Forelimb muscle (tissue), 1 donor: ENCODE data around the gene WNK2. TPM values are rescaled to one million over a fixed set of nuclear protein-coding genes. Genes with fewer than 3 reads are reported as not detected.

Experiments used
- DNase-seq: peaks from one replicate; pipeline ENCODE4 v3.0.0-alpha.2; 2013; ENCODE audit warnings: low read depth
- polyA plus RNA-seq: library from polyadenylated mRNA; unstranded; fragments of 120-200 nt; gene quantifications from one replicate; pipeline ENCODE4 v1.2.1, GENCODE V29; 2013; ENCODE audit not compliant: insufficient read length

Gene WNK2
- polyA plus RNA-seq, 1 donor, result 16.4 TPM

DNA sequence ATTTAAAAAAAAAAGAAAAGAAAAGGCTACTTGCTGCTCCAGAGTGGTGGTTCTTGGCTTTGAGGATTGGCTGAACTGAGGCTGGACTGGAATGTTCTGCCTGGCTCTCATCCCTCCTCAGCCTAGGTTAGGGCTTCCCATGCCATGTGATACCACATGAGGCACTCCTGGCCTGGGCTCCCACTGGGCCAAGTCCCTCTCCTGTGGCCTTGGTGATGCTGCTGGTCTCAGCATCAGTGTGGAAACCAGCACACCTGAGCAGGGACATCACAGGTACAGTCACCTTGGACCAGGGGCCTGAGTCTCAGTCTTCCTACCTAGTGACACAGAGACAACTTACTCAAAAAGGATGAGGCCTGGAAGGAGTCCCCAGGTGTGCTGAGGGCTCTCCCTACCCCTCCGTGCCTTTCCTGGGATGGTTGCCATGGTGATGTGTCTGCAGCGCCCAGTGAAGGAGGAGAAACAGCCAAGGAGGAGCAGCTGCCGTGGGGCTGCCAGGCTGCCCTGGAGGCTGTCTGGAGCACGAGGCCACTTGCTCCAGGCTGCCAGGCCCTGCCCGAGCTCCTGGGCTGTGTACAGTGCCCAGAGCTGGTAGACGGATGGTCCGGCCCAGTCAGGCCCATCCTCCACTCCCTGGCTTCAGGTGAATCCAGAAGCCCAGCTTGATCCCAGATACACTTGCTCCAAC lies 71.0 kb downstream of the WNK2 start:
- no peak for DNase-seq

DNA sequence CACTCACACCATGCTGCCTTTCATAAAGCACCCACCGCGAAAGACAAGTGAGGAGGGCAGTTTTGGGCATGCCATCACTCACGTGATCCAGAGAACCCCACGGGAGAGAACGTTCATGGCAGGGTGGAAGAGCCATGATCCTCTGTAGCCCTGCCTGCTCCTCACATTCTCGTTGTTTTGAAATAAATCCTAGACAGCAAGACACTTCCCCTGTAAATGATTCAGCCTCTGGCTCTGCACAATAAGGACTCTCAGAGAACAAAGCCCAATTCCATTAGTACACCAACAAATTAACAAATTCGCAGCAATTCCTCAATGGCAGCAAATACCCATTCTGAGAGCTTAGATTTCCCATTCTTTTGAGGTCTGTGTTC lies 71.5 kb downstream of the WNK2 start:
- no peak for DNase-seq

DNA sequence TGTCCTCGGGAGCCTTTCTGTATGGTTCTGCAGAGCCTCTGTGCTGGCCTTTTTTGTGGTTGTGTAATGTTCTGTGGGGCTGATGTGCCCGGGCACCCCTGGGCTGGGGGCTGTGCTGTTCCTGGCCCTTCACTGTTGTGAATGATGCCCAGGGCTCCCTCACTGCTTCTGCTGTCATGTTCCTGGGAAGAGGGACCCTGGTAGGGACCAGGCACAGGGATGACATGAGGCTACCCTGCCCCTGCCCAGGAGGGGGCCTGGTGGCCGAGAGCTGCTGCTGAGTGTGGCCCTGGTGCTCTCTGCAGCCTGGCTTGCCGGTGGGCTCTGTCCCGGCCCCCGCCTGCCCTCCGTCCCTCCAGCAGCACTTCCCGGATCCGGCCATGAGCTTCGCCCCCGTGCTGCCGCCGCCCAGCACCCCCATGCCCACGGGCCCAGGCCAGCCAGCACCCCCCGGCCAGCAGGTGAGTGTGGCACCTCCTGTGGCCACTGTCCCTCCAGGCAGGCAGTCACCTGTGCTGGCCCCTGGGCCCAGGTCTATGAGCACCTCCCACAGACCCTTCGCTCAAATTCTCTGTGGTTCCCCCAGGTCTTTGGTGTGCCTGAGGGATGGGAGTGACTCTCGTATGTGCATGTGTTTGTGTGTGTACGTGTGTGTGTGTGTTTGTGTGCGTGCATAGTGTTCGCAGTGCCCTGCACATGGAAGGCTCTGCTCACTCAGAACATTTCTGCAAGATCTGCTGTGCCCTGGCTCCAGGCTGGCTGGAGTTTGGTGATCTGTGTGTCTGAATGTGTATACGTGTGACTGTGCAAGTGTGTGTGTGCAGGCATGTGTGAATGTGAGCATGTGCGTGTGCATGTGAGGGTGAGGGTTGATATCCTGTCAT lies 72.3 kb downstream of the WNK2 start:
- DNase-seq, result no peak

DNA sequence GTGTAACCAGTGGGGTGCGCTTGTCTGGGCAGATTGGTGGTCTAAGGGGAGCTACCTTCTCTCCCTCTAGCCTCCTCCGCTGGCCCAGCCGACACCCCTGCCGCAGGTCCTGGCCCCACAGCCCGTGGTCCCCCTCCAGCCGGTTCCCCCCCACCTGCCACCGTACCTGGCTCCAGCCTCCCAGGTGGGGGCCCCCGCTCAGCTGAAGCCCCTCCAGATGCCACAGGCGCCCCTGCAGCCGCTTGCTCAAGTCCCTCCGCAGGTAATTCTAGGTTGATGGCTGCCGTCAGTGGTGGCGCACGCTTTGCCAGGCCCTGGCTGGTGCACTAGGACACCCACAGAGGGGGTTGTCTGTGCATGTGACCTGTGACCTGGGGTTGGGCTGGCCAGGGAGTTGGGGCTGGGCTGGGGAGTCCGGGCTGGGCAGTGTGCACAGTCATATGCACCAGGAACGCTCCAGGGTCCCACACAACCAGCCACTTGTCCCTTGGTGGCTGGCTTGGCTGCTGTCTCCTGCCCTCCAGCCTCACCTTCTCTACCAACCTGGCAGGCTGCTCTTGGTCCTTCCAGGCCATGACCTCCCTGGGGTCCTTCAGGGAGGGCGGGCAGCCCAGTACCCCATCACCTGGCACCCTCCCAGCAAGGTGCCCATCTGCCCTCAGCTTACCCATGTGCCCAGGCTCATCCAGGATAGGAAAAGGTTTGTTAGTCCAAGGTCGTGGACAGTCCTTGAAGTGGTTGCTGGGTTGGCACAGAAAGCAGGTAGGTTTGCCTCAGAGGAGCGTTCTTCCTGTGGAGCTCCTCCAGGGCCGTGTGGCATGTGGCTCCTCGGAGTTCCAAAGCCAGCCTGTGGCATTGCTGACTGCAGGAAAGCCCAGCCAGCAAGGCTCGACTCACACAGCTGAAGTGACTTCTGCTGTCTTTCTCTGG lies 73.2 kb downstream of the WNK2 start:
- DNase-seq, result no peak

DNA sequence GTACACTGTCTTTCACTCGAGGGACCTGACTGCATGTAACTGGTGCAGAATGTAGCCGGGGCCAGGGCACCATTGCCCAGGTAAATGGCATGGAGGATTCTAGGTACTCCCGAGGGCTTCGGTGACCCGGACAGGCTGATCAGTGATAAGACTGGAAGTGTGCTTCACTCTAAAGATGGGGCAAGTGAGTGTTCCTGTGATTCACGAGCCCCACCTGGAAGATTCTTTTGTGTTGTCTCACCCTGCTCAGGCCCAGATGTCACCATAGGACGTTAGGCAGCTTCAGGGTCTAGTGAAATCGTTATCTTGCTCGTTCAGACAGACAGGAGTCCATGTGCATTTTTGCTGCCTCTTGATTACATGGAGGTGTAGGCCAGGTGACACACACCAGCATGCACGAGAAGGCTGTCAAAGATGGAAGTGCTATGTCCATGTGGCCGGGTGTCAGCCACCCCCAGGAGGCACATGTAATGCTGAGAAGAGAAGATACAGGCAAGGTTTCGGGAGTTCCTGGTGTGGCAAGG lies 73.9 kb downstream of the WNK2 start:
- DNase-seq, result no peak

DNA sequence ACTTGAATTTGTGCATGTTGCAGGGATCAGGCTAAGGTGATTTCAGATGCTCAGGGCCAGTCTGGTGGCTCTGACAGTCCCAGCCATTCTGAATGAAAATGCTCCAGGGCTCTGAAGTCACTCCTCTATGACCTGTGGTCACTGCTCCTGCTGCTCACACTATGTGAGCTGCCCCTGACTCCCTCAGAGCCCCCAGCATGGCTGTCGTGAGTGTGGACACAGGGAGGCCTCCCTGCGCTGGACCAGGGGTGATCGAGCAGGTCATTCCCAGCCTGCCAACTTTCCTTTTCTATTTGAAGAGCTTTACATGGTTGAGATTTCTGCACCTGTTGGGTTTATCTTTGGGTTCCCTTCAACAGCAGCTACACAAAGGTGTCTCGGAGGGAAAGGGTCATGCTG lies 74.5 kb downstream of the WNK2 start:
- DNase-seq, result no peak

DNA sequence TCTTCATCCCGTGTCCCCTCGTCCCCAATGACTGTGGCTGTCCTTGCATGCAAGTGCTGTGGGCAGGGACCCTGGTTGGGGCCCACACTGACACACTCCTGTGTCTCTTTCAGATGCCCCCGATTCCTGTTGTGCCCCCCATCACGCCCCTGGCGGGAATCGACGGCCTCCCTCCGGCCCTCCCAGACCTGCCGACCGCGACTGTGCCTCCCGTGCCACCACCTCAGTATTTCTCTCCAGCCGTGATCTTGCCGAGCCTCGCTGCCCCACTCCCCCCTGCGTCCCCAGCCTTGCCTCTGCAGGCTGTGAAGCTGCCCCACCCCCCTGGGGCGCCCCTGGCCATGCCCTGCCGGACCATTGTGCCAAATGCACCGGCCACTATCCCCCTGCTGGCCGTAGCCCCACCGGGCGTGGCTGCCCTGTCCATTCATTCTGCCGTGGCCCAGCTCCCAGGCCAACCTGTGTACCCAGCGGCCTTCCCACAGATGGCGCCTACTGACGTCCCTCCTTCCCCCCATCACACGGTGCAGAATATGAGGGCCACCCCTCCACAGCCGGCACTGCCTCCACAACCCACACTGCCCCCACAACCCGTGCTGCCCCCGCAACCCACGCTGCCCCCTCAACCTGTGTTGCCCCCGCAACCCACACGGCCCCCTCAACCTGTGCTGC lies 75.0 kb downstream of the WNK2 start:
- DNase-seq, result no peak

DNA sequence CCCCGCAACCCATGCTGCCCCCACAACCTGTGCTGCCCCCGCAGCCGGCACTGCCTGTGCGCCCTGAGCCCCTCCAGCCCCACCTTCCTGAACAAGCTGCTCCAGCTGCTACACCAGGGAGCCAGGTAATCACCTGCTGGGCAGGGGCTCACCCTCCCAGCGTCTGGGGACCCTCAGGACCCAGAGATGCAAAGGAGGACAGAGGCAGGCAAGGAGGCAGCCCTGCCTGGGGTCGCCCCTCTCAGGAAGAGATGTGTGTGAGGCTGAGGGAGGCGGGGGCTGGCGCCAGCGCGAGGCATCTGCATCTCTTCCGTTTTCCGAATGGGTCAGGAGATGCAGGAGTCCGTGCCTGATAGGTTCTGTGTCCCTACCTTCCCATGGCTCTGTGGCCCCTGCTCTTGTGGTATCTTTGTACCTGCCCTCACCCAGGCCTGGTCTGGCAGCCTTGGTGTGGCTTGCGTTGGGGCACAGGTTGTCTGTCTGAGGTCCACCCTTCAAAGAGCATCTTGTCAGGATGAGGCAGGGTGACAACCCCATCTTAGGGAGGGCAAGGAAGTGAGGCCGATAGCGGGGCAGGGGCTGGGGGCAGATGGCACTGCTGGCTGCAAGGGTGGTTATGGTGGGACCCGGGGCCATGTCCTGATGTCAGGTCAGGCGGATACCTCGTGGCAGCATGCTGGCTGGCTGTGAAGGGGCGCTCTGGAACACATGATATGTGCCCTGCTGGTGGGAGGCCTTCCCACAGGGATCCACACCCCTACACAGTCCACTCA lies 75.7 kb downstream of the WNK2 start:
- DNase-seq, result no peak

DNA sequence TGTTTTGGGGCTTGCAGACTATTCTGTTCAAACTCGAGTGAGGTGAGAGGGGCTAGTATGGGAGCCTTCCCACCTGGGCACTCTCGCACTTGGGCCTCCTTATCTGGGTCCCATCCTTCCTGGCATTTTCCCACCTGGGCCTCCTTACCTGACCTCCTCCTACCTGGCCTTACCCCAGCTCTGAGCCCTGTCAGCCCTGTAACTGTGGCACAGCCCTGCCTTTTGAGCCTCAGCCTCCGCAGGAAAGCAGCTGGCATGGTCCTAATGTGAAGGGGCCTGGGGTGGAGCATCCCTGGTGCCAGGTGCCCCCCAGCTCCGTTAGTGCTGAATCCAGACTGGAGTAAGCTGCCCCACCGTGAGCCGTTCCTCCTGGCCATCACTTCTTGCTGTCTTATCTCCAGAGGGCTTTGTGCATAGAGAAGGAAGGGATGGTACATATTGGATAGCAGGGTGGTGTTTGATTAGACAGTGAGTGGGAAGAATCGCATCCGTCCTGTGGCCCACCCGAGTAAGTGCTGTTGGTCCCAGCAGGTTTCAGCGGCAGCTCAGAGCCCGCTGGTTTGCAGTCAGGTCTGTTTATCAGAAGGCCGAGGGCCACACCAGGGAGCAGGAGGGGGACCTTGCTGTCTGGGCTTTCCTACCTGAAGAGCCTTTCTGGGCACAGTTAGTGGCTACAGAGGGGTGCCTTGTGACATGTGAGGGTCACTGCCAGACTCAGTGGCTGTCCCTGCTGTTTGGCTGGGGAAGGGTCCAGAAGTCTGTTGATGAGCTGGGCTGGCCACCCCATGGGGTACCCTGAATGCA lies 76.5 kb downstream of the WNK2 start:
- no peak for DNase-seq

DNA sequence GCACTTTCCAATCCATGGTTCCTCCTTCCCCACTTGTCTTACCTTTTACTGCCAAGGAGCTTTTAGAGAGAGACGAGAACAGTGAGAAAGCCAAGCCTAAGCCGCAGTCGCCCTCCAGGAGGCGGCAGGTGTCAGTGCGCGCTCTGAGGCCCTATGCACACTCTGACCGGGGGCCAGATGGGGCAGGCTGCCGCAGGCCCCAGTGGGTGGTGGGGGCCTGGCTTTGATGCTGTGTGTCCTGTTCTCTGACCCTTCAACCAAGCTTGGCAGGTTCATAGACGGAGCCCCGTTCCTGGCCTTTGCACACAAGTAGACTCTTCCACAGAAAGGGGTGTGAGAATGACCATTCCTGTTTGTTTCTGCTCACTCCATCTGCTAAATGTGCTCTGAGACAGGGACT lies 77.3 kb downstream of the WNK2 start:
- no peak for DNase-seq

DNA sequence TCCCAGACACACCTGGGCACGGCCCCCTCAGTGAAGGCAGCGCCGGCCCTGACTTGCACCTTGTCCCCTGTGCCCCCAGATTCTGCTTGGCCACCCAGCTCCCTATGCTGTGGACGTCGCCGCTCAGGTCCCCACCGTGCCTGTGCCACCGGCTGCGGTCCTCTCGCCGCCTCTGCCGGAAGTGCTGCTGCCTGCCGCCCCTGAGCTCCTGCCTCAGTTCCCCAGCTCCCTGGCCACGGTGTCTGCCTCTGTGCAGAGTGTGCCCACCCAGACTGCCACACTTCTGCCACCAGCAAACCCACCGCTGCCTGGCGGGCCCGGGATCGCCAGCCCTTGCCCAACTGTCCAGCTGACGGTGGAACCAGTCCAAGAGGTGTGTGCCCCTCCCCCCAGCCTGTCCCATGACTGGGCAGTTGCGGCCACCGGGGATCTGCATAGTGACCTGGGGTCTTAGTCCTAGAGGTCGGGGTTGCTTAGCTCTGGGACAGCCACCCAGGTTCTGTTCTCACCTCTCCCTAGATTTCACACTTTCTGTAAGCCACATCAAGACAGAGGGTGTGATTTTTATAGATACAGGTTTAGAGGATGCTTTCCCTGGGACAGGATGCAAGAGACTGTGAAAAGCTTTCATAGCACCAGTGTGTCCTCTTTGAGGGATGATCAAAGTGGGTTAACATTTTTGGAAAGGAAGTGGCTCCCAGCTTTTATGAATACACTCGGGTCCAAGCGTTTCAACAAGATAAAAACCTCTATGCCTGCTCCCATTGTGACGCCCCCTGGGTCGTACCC lies 78.0 kb downstream of the WNK2 start:
- no peak for DNase-seq

DNA sequence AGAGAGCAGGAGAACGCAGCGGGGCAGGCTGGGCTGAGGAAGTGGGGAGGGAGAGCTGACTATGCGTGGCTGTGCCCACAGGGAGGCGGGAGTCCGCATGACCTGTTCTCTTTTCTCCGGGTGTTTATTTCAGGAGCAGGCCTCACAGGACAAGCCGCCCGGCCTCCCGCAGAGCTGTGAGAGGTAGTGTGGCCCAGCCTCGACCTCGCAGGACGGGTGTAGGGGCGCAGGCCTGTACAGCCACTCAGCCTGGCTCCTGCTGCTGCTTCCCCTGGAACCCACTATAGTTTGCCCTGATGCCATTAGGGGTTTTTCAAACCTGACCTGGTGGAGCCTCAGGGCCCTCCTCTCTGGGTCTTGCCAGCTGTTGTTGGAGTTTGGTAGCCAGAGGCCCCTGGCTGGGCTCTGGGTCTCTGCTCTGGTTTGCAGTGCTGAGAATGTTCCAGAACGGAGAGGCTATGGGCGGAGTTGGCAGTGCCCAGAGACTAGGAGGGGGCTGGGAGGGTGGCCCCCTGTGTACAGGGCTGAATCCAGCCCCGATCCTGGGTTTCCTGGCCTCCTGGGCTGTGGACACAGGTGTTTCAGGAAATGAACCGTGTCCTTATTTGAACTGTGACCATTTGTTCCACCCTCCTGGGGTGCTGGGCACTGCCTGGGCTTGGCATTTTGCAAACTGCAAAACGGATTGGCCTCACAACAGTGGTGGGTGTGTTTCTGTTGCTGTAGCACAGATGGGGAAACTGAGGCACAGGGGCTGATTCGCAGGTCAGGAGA lies 78.8 kb downstream of the WNK2 start:
- no peak for DNase-seq

DNA sequence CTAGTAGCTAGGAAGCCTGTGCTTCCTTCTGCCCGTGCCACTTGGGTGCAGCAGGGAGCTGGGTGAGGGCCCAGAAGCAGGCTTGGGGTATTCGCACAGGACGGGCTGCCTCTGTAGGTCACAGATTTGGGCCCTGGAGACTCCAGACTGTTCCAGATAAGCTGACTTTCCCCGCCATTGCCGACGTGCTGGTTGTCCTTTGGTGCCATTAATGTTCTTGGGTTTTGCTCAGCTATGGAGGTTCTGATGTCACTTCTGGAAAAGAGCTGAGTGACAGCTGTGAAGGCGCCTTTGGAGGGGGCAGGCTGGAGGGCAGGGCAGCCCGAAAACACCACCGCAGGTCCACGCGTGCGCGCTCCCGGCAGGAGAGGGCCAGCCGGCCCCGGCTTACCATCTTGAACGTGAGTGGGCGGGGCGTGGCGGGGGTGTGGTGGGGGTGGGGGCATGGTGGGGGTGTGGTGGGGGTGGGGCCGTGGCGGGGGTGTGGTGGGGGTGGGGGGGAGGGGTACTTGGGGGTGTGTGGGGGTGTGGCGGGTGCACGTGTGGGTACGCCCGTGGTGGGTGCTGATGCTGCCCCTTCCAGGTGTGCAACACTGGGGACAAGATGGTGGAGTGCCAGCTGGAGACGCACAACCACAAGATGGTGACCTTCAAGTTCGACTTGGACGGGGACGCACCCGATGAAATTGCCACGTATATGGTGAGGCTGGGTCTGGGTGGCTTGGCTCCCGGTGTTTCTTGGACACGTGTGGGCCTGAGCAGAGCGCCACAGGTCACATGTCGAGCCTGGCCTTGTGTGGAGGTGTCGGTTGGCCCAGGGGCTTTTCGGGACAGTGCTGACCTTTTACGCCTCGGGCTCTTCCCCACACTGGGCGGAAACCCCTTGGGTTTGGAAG lies 79.6 kb downstream of the WNK2 start:
- no peak for DNase-seq

DNA sequence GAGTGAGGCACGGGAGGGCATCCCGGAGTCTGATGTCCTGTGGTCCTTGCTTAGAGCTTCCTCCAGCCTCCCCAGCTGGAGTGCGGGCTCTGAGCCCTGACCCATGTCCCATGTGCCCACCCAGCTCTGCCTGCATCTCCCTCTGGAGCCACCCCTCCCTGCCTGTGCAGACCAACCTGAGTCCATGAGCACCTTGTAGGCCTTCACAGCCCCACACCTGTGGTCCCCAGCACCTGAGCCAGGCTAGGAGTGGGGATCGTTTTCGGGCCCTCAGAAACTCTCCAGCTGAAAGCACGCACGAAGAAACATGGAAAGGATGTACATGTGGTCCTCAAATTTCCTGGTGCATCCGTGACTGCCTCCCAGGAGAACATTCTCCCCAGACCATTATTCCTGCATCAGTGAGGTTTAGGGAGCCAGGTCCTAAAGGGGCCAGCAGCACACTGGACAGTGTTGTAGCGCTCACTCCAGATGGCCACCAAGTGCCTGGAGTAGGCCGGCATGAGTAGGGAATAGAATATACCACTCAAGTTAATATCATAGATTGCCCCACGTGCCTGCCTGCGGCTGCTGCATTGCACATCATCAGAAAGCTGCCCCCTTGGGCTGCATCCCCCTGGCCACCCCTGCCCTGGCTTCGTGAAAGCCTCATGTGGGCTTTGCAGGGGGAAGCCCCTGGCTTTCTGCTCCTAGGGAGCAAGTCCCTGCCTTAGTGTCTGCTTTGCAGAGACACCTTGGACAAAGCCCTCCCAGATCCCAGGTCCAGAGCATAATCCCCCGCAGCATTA lies 80.6 kb downstream of the WNK2 start:
- DNase-seq, result no peak

DNA sequence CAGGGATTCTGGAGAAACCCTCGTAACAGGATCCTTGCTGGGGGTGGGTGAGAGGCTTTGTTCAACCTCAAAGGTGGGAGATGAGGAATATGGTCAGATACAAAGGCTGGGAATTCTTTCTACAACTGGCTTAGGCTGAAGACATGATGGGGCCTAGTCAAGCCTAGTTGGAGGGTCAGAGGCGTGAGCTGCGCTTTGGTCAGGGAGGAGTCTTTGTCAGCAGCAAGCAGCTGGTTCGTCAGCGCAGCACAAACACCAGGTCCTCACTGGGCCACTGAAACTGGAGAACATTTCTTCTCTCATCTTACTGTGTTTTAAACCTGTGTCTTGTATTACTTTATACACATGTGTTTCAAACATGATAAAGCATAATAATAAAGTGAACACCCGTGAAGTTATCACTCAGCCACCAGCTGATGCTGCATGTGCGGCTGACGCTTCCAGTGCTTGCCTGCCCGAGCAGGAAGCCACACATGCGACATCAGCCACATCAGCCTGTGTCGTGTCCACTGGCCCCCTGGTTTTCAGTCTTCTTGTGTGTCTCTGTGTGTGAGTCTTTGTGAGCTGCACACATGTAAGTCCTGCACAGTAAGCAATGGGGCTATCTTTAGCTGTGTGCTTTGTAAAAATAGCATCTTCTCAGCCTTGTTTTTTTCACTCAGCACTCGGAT lies 81.5 kb downstream of the WNK2 start:
- no peak for DNase-seq

DNA sequence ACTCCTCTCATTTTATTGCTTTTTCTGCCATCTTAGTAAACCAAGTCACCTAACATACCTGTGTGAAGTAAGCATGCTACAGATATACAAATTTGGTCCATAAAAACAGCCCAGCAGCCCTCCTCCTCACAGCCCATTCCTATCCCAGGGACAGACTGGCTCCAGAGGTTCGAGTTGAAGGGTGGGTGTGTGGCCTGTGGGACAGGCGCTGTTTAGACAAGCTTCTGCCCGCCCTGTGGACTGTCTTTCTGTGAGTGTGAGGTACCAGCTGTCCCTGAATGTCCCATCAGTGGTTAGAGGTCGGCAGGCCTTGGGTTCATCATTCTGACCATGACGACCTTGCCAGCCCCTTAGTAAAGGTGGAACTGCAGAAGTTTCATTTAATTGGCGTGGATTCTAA lies 82.0 kb downstream of the WNK2 start:
- DNase-seq, result no peak
